Ovary (tissue), 1 donor: ENCODE data around the gene EPS8.

Experiments used
- EP300 ChIP-seq: sonication (generic); formaldehyde crosslinking; IDR thresholded peaks from one replicate; pipeline ENCODE4 v1.6.1; 2017; ENCODE audit warnings: antibody characterized with exemption
- POLR2A ChIP-seq: fragments of 450-650 bp; IDR thresholded peaks from one replicate; pipeline ENCODE4 v1.6.1; 2017; ENCODE audit warnings: antibody characterized with exemption, mild to moderate bottlenecking, moderate library complexity

DNA sequence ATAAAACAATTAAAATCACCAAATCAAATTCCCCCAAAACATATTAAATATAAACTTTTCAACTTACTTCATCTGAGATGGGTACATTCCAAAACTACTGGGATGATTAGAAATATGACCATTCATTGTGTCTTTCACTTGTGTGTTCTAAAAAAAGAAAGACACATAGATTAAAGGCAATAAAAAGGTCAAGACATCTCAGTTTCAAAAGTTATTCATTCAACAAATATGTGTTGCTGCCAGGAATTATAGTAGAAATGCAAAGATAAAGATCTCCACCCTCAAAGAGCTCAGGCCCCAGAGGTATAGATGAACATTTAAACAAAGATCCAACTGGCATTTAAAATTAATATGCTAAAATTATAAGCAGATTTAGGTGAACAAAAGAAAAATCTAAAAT lies 106.4 kb downstream of the EPS8 start:
- no peak for TF ChIP-seq POLR2A
- TF ChIP-seq EP300: no peak
